COR-L47 (cell line): ENCODE results near the gene CCDC142.
"Not testable (repeated sequence)": the region's sequence is repeated elsewhere in the genome, so short reads cannot be mapped to it uniquely, and the experiment has no call there.

Experiments used
- DNase-seq: peaks from one replicate; lab custom pipeline; 2025; lab: John Stamatoyannopoulos, UW

Gene CCDC142

DNA sequence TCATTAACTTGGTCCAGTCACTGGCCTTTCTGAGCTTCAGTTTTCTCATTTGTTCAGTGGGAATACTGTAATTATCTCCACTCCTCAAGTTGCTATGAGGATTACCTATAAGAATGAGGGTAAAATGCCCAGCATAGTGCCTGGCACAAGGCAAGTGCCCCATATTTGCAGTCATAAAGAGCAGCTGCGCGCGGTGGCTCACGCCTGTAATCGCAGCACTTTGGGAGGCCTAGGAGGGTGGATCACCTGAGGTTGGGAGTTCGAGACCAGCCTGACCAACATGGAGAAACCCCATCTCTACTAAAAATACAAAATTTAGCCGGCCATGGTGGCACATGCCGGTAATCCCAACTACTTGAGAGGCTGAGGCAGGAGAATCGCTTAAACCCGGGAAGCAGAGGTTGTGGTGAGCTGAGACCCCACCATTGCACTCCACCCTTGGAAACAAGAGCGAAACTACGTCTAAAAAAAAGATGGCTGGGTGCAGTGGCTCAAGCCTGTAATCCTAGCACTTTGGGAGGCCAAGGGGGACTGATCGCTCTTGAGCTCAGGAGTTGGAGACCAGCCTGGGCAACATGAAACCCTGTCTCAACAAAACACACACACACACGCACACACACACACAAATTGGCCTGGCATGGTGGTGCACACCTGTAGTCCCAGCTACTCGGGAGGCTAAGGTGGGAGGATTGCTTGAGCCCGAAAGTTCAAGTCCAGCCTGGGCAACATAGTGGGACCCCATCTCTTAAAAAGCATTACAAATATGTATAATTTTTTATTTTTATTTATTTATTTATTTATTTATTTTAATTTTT, 40.1 kb downstream of the CCDC142 start:
- not testable (repeated sequence) for DNase-seq

DNA sequence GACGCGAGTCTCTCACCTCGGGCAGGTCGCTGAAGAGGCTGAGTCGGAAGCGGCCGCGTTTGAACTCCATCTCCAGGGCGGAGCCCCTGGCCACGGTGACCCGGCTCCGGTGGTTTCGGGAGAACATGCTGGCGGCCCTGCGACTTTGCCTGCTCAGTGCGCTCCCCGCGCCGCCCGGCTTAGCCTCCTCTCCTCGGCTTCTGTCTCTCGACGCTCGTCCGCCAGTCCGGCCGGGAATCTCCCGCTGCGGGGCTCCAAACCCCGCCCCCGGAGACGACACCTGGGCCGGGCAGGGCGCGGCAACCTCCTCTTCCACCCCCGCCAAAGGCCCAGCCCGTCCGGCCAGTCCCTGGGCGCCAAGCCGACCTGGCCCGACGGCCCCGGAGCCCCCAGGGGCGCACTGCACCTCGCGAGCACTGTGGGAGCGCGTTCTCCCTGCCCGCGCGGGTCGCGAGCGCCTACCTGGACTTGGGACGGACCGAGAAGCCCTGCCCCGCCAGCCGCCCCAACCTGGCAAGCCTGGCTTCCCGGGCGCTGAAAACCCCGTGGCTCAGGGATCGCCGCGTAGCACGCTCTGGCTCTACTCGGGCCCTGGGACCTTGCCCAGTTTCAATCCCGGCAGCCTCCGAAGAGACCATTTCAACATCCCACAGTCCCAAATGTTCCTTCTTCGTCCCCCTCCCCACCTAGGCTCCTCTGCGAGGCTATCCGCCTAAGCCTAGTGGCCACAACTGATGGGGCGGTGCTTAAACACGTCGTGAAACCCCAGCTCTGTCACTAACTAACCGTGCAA, 40.9 kb downstream of the CCDC142 start, which contains the start of gene RTKN:
Gene RTKN (minus strand): TSS at position 248 of the 793 bp plus-strand sequence. CDS start 121 bp downstream, at position 127.
- DNase-seq = peak; percentile 41

DNA sequence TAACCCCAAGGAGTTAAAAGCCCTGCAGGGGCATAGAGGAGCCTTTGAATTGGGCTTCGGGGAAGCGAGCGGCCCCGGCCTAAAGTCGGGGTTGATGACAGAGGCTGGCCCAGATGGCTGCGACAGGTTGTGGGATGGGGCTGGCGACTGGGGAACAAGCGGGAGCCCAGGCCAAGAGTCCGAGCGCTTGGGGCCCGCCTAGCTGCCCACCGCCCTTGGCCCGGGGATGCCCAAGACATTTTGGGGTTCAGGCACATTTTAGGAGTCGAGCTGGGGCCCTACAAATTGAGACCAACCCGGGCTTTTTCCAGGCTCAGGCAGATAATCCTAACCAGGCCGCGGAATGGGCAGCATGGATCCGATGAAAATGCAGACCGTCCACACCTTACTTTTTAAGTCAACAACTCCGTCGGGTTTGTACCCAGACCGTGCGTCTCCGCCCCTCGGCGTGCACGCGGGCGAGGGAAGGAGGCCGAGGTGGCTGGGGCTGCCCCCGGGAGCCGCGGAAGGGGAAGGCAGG, 41.6 kb downstream of the CCDC142 start:
- DNase-seq = peak; percentile 41

DNA sequence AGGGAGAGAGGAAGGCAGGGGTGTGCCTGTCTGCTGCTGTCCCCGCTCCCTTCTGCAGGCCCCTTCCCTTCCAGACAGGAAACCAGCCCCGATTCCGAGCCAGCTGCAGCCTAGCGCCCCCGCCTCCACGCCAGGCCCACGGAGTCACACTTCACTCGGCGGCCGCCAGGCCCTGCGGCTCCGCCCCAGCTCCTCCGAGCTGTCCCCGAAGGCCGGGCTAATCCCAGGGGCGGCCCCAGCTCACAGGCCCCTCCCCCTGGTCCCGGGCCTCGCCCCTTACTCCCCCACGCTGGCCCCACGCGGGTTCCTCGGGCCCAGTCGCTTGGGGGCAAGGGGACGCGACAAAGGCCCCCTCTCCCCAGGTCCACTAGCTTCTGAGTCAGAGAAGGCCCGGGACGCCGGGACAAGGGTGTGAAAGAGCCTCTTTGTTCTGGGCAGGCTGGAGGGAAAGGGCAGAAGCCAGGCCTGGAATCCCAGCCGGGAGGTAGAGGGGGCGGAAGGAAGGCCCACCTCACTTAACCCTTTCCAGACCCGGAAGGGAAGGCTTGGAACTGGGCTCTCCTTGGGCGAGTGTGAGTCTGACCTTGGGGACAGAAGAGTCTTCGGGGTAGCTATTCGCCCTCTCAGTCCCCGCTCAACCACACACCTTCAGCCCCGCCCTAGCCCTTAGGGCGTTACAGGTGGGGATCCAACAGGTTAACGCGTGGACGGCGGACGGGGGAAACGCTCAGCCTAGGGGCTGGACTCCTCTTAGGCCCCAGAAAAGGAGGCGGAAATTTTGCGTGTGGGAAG, 42.2 kb downstream of the CCDC142 start:
- peak; percentile 83 for DNase-seq

DNA sequence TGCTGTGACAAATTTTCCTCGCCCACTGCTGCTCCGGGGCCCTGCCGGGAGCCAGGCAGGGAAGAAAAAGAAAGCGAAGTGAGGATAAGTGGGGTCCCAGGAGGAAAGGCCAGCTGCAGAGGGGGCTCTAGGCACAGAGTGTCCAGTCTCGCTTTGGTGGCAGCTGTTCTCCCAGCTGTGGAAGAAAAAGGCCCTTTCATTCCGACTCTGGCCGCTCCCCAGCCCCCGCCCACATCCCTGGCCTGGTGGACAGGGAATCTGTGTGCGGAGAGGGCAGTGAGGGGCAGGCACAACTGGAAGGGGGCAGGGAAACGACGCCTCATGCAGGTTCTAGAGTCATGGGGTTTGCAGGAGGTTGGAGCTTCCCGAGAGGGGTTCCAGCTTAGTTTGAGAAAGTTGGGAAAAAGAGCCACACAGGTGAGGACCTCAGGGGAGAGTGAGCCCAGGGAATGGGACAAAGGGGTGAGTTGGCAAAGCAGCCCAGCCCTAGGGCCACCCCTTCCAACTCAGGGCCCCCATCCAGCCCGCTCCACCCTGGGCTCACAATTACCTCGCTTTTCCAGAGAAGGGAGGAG, 42.9 kb downstream of the CCDC142 start:
- DNase-seq = no peak

DNA sequence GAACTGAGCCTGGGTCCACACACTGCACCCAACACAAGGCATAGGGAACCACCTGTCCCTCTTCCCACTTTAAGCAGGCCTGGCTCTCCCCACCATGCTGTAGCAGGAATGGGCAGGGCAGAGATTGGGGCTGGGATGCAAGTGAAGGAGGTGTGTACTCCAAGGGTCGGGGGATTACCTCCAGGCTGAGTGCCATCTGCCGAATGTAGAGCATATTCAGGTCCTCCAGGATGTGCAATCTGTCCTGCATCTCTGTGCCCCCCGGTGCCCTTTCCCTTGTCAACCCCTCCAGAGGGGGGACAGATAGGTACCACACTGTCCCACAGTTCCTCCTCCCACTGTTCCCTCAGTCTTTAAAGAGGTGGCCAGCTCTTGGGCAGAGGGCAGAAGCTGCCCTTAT, 43.4 kb downstream of the CCDC142 start:
- no peak for DNase-seq

DNA sequence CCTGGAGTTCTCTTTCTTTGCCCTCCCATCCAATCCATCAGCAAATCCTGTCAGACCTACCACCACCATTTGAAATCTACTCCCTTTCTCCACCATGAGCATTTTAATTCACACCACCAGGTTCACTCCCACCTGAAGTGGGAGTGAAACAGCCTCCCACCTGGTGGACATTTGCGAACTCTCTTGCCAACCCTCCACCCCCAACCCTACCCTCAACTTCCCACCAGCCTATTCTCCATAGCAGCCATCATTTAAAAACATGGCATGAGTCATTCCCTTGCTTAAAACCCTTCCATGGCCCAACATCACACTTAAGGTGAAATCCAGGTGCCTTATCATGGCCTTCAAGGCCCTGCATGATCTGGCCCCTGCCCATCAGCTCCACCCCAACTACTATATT, 44.5 kb downstream of the CCDC142 start:
- no peak for DNase-seq

DNA sequence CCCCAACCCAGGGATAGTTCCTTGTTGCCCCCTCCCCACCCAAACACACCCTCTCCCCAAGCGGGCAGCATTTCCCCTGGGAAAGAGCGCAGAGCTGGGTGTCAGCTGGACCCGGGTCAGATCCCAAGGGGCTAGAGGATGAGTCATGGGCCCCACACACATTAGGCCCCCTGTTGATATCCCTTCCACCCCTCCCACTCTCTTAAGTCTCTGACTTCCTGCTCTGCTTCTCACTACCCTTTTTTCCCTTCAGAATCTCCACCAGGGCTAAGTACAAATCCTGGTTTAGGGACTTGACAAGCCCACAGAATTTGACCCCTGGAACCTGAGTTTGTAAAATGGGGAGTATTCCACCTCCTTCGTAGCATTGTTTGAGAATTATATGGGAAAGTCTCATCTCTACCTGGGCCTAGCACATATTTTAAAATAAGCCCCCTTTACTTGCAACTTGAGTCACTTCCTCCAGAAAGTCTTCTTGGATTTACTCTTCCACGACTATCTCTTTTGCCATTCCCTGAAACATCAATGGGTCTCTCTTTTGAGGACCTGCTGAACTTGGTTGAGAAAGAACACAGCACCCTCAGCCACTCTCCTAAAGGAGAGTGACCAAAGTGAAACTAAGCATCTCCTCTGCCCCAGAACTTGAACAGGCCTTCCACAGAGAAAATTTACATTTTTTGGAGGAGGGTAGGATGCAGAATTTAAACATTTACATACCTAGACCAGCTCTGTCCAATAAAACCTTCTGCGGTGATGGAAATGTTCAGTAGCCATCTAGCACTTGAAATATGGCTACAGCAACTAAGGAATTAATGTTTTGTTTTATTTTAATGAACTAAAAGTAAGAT, 45.7 kb downstream of the CCDC142 start:
- DNase-seq = no peak

DNA sequence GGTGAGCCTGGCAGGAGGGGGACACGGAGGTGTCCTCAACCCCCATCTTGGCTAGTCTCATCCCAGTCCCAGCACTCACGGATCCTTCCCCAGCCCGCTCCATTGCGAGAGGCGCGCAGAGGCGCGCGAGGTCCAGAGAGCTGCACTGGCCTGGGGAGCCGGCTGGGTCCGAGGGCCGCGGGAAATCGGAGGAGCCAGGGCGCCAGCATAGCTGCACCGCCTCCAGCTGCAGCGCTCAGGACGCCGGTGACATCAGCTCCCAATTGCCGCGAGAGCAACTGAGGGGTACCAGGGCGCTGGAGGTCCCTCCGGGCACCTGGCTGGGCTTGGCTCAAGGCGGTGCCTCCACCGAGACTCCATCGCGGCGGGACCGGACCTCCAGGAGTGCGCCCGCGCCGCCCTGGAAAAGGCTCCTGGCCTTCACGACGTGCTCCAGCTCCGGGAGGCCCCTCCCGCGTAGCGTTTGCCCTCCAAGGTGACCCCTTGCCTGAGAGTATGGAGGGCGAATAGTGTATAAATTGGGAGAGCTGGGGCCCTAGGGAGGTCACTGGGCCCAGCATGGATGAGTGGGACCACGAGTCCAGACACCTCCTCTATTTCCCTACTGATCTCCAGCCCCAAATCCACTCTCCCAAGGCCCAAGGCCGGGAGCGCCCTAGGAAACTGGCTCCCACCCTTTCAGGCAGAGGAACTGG, 46.5 kb downstream of the CCDC142 start:
- no peak for DNase-seq

DNA sequence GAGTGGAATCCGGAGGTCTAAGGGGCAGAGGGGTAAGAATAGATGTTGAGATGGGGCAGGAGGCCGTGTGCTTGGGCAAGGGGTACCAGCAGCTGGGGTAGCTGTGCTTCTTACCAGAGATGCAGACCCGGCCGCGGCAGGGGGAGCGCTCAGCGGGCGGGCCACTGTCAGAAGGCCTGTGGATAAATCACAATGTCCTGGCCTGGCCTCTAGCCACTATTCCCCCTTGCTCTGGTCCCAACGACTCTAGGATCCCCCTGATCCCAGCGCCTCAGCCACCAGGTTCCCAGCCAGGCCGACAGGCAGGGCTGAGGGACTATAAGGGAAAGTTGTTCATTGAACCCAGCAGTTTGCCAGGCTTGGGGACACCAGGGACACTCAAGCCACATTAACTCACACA, 52.3 kb downstream of the CCDC142 start:
- DNase-seq = no peak

DNA sequence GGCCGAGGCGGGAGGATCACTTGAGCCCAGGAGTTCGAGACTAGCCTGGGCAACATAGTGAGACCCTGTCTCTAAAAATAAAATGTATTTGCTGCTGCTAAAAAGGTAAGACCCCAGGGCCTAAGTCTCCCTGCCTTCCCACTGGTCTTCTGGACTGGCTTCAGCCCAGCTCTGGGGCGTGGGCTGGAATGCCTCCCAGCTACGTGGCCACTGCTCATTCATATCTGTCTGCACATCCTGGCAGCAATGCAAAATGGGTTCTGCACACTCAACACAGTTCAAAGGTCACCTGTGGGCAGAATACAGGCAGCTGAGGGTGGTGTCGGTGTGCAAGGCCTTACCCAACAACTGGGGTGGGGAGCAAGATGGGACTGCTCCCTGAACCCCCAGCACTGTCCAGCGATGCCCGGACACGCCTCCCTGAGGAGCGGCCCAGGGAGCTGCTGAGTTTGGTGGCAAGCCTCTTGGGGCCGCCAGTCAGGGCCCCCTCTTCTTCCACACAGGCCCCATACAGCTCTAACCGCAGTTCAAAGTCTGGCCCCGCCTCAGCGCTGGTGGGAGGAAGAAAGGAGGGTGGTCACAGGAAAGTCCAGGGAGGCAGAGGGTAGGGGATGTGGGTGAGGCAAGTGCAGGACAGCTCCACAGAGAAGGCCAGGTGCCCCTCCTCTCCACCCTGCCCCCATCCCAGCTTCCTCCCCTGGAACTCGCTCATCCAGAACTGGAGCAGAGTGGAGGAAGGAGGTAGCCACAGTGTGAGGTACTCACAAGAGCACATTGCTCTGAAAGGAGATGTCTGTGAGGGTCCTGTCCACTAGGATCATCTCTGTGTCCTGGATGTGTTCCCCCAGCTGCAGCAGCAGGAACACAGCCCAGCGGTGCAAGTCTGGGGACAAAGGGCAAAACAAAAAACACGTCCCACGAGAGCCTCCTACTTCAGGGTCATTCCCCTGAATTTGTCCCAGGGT, 53.0 kb downstream of the CCDC142 start:
- no peak for DNase-seq

DNA sequence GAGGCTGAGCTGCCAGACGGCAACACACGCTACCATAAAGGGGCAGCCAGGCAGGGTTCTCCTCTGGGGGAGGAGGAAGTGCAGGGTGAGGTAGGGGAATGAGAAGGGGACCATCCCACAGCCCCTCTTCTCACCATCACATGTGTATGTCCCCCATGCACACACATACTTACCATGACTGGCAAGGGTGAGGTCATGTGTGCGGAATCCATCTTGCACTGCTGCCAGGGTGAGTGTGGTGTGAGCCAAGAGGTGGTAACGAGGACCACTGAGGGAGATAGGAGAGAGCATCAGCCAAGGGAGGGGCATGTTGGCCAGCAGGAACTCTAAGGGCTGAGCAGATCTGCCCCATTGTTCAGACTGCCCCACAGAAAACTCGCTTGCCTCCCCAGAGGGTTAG, 54.1 kb downstream of the CCDC142 start:
- DNase-seq = no peak

DNA sequence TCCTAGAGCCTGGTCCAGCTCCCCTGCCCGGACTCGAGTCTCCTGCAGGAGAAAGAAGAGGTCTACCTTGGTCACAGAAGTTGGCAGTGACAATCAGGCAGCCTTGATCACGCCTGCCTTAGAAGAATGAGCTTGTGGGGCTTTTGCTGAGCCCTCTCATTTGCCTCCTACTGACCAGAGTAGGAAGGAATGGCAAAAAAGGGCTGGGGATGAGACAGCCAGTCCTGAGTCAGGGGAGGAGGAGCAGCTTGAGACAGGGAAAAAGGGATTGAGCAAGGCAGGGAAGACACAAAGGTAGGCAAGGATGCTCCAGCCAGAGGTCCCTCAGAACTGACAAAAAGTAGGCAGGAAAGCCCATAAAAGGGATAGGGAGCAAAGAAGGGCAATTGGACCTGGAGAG, 55.2 kb downstream of the CCDC142 start:
- no peak for DNase-seq

DNA sequence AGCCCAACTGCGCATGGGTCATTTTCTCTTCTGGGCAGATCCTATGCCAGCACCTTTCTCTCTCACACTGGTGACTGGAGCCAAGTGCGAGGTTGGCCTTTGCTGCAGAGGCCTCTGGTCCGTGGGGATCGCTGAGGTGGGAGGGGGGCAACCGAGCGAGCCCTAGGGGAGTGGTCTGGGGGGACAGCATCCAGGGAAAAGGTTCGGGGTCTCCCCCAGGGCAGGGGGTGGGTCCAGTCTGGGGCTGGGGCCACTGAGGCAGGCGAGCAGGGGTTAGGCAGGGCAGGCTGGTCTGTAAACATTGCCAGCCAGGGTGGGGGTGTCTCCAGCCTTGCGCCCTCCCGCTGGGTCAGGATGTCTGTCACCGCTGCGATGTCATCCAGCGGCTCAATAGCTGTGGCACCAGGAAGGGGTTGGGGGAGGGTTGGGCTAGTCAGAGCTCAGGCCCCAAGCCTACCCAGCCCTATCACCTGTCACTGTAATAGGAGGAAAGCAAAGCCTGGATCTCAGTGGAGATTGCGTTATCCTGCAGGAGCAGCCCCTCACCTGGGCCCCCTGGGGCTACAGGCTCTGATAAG, 56.5 kb downstream of the CCDC142 start:
- no peak for DNase-seq

DNA sequence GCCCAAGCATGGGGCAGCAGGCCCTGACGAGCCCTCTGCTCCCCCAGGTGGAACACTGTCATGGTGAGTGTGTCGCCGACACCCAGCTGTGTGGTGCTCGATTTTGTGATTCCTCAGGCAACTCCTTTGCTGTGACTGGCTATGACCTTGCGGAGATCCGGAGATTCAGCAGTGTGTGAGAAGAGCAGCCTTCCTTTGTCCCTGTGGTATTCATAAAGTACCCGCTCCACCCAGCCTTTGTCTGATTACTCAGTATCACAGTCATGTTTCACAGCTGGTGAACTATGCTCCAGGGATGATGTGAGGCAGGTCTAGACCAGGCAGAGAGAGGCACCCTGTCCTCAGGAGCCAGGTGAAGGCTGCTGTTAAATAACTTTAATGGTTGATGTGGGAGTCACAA, 57.3 kb downstream of the CCDC142 start:
- DNase-seq = no peak

DNA sequence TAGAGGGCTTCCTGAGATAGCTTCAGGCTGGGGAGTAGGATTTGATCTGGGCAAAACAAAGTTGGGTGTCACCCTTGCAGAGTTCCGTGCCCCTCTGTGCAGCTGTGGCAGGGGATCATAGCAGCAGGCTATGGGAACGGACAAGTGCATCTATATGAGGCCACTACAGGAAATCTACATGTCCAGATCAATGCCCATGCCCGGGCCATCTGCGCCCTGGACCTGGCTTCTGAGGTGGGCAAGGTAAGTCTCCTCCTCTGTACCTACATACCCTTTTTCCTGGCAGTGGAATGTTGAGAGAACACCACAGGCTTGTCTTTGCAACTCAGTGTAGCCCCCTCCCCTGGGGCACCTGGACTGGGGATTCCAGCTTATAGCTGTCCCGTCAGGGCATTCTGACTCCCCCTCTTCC, 57.8 kb downstream of the CCDC142 start:
- DNase-seq = no peak

DNA sequence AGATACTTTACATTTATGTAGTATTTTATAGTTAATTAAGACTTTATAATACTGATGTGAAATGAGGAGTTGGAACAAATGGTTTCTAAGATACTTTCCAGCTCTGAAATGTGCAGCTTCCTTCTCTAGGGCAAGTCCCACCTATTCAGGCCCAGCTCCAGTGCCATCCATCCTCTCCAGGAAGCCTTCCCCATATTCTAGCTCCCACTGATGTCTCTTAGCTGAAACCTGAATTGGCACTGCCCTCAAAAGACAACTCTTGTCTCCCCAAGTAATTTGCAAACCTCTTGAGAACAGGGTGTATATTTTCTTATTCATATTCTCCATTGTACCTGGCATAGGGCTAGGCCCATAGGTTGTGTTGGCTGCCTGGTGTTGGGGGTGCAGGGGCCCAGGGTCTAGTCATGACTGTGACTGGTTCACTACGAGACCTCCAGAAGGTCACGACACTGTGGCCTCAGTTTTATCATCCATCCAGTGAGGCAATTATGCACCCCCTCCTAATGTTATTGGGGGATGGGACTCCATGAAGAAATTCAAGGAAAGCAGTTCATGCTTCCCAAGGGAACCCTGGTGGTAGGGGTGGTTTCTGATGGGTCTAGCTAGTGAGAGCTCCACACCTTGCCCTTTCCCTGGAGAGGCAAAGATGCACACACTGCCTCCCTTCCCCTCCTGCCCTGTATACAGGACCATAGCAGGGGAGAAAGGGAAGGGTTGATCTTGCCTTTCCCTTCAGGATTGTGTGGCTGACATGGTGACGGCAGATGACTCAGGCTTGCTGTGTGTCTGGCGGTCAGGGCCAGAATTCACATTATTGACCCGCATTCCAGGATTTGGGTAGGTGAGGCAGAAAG, 58.4 kb downstream of the CCDC142 start:
- no peak for DNase-seq
